T-helper 9 cell (primary cell): ENCODE measurements around the gene WNT7A.
"Not testable (repeated sequence)": the region's sequence is repeated elsewhere in the genome, so short reads cannot be mapped to it uniquely, and the experiment has no call there.

ENCODE experiments used
- DNase-seq: peaks from one replicate; pipeline ENCODE4 v3.0.0-alpha.2; 2020

WNT7A gene

DNA sequence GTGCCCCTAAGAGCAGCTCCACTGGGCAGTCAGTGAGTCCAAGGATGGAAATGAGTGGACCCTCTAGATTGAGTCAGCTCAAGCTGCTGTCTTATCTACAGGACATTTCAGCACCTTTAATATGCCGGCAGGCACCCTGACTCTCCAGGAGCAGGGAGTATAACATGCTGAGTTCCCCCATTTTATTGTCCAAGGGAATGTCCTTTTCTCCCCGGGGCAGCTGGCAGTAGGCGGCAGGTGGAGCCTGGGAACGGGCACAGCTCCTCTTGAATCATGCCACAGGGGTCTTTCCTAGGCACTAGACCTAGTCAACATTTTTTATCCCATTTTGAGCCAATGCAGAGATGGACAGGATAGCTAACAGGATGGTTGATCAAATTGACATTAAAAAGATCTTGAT lies 14.8 kb downstream of the WNT7A start:
- no peak for DNase-seq

DNA sequence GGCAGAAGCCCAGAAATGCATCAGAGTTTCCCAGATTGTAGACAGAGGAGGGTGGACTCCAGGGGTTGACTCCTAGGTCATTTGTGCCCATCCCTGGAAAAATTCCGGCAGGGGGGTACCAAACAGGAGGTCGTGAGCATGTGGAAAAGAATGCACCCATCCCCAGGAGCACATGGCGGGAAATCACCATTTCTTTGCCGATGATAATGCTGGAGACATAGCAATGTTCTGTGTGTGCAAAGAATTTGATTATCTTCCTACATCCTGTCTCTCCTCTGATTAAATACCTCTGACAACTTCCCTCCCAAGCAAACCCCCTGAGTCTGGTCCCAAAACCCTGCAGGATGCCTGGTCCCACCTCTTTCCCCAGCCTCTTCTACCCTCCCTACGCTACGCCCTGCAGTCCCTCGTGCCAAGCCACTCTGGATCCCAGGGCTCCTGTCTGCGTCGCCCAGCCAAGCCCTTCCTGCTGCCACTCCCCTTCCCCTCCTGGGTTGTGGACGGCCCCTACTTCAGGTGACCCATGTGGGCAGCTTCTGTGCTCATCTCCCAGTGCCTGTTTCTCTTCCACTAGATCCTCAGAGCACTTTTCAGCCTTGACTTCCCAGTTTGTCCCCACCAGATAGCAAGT lies 15.8 kb downstream of the WNT7A start:
- no peak for DNase-seq

DNA sequence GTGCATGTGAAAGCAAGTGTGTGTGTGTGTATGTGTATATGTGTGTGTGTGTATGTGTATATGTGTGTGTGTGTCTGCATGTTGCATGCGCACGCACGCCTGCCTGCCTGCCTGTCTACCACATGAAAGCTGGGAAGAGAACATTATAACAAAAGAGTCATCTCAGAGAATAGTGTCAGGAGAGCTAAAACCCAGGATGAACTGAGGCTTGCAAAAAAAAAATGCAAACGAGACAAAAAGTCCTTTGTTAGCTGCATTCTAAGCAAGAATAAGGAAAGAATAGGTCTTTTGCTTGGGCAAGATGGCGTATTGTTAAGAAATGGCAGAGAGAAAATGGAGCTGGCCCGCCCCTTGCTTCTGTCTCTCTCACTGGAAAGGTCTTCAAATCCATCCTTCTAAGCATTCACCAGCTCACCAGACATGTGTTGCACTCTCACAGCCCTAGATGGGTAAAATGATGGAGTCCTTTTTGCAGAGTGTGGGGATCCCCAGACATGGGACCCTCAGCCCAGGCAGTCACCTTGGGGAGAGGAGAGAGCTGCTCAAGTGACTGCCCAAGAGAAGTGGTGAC lies 16.4 kb downstream of the WNT7A start:
- no peak for DNase-seq

DNA sequence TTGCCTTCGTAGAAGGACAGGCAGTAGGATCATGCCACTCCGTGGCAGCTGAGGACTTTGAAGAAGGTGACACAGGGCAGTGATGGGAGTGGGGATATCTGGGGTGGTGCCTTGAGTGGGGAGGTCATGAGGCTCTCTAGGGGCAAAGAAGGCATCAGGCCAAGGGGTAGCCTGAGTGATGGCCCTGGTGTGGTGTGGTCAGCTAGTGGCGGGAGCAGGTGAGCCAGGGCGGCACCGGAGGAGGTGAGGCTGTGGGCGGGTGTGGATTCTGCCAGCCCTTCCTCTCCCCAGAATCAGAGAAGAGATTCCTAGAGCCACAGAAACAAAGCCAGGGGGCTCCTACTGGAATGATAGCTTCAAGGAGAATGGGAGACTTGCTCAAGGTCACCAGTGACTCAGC lies 18.4 kb downstream of the WNT7A start:
- no peak for DNase-seq

DNA sequence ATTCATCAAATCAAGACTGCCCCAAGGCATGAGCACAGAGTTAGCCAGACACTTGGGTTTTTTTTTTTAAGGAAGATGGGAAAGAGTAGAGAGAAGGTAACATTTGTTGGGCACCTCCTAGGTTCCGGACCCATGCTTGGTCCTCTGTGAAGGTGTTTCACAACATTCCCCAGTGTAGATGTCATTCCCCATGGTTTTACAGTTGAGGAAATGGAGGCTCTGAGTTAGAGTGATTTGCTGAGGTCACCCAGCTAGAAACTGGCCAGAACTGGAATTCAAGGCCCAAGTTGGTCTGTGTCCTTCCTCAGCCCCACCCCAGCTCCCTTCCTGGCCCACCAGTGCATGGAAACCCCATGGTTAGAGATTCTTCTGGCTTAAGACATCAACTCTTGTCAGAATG lies 19.9 kb downstream of the WNT7A start:
- DNase-seq, result no peak

DNA sequence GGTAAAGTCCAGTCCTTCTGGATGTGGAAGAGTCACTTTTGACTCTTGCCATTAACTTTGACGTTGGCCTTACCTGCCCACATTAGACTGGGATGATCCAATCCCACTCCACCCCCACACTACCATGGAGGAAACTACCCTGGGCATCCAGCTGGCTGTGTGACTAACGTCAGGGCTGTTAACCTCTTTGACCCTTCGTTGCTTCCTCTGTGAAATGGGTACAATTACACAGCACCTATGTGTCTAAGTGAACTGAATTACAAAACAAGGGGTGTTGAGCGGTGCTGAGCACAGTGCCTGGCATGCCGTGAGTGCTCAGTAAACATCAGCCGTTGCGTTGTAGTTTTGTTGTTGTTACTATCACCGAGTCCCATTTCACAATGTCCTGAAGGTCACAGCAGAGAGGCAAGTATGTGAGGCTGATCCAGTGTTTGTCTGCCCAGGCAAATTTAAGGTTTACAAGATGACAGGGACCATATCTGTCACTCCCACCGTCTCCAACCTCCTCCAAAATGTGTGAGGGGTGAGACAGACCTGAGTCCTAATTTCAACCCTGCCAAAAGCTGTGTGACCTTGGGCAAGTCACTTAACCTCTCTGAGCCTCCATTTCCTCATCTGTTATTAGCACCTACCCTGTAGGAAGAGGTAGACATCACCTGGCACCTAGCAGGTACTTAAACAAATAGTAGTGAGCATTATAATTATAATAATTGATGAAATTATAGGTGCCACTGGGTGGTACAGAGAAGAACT lies 20.9 kb downstream of the WNT7A start:
- DNase-seq, result no peak

DNA sequence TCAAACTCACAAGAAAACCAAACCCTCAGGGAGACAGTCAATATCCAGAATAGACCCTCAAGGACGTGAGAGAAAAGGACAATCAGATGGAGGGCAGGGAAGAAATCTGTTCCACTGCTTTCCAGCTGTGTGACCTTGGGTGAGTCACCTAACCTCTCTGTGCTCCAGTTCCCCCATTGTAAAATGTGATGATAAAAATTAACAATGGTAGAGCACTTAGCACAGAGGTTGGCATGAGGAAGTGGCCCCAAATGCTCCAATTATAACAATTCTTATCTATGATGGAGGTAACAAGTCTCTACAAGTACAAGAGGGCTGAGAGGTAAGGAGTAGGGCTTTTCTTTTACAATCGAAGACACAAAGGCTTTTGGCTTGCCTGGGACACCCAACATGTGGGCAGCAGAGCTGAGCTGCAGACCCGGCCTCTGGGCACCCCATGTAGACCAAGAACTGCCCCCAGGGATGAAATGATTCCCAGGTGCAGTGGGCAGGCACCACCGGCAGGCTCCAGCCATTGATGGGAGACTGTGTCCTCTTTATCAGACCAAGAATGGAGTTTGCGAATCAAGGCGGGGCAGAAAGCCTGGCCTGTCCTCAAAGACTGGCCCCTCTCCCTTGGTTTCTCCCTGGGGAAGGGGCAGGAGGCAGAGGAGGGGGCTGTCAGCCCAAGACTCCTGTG lies 22.0 kb downstream of the WNT7A start:
- DNase-seq, result no peak

DNA sequence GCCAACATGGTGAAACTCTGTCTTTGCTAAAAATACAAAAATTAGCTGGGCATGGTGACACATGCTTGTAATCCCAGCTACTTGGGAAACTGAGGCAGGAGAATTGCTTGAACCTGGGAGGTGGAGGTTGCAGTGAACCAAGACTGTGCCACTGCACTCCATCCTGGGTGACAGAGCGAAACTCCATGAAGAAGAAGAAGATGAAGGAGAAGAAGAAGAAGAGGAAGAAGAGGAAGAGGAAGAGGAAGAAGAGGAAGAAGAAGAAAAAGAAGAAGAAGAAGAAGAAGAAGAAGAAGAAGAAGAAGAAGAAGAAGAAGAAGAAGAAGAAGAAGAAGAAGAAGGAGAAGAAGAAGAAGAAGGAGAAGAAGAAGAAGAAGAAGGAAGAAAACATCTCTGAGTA lies 23.2 kb downstream of the WNT7A start:
- DNase-seq, result not testable (repeated sequence)

DNA sequence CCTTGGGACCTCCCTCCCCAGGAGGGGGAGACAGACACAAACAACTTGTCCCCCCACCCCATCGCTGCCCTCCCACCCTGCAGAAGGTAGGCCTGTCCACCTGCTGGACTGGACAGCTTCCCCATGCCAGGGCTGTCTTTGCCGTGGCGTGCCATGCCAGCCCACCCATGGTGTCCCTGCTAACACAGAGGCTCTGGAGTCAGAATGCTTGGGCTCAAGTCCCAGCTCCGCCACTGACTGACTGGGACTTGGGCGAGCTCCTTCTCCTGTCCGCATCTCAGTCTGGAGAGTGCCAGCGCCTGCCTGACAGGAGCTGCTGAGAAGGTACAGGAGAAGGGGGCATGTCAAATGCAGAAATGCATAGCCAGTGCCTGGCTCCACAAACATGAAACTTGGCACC lies 23.9 kb downstream of the WNT7A start:
- DNase-seq, result no peak

DNA sequence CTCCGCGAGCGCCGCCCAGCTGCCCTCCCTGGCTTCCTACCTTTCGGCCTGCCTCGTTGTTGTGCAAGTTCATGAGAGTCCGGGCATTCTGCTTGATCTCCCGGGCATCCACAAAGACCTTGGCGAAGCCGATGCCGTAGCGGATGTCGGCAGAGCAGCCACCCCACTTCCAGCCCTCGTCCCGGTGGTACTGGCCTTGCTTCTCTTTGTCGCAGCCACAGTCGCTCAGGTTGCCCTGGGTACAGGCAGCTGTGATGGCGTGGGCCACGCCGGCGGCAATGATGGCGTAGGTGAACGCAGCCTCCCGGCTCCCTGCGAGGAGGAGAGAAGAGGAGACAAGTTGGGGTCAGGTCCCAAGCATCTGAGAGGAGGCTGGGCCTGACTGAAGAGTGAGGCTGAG lies 25.4 kb downstream of the WNT7A start:
- no peak for DNase-seq

DNA sequence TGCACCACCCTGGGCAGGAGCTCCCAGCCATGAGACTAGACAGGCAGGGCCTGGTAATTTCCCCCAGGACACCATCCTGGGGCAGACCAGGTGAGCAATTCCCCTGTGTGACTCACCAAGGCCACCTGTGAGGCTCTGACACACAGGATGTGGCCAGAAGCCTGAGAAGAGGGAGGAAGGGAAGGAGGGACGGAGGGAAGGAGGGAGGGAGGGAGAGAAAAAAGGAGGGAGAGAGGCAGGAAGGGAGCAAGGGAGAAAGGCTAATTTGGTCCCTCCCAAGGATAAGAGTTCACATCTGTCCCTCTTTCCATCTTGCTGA lies 25.9 kb downstream of the WNT7A start:
- no peak for DNase-seq

DNA sequence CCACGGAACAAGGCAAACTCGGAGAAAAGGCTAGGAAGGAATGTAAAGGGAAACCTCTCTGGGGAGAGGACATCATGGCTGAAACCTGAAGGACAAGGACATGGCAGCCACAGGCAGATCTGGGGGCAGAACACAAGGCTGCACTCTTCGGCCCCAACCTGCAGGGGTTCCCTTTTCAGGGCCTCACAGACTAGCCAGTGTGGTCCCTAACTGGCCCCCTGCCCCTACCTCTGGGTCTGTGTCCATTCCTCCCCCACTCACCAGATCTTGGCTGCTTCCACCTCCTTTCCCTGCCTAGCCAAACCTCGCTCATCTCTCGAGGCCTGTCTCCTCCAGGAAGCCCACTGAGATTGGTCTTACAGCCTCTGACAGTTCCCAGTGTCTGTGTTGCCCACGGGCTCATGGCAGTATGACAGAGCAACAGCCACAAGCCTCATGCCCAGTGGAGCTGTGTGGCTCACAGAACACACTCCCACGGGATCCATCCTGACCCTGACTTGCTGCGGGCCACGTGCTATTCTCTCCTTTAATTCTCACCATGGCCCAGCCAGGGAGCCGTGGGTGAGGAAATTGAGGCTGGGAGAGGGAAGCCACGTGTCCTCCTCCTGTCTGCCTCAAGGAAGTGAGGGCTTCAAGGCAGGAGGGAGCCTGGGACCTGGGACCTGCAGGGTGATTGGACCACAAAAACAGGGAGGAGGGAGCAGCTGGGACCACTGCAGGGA lies 26.5 kb downstream of the WNT7A start:
- no peak for DNase-seq

DNA sequence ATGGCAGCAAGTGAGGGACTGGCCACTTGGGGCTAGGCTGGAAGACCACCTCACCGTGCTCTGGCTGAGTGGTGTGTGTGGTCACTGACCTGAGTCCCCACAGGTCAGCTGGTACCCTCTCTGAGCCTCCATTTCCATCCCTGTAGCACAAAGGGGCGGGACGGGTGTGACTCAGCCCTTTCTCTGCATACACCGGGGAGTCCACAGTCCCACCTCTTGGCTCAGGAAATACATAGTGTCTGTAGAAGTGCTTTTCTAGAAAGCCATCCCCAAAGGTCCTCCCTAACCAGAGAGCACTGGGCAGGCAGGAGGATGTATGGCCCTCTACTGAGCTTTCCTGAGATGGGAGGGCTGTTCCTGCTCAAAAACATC lies 27.2 kb downstream of the WNT7A start:
- DNase-seq, result no peak

DNA sequence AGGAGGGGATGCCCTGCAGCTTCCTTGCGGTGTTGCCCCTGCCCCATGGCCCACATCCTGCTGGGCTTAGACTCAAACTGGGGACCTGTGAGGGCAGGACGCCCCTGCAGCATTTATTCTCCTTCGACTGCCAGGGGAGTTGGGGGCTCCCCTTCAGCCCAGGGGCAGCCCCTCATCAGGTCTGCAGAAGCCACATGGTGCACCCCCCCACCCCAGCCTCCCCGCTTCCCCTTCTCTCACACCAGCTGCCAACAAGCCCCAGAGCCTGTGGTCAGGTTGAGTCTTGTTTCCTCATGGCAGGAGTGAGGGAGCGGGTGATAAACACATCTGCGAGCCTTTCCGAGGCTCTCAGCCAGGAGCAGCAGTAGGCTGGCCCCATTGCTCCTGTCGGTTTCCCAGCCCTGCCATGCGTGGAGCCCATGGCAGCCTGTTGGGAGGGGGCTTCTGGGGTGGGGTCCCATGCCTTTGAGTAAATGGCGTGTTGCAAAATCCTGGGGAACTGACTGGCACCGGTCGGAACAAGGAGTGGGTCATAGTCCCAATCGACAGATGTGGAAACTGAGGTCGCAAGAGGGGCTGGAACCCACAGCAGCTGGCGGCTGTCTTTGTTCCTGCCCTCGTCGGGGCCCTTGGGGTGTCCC lies 27.8 kb downstream of the WNT7A start:
- no peak for DNase-seq

DNA sequence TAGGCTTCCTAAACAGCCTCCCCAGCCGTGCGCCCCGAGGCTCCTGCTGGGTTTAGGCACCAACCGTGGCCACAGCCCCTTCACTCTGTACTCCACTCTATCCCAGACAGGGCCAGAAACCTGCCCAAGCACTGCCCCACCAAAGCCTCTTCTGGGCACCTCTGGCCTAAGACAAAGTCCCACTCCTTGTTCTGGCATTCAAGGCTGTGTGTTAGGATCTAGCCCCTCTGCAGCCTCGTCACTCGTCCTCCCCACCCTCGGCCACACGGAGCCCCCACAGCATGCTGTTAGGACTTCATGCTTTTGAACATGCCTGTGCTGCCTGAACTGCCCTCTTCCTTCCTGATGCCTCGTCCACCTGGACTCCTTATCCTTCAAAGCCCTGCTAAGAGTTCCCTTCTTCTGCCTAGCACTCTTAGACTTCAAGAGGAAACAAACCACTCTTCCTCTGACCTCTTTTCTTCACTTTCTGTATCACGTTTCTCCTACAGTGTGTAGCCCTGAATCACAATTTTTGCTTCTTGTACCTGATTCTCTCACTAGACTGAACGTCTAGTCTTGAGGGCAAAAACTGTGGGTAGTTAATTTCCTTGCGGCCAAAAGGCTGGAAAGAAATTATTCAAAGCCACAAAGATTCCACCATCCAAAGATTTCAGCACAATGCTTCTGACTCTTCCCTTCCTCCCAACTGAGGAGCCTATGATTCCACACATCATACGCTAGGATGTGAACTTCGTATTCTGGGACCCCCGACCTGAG lies 28.6 kb downstream of the WNT7A start:
- DNase-seq, result no peak

DNA sequence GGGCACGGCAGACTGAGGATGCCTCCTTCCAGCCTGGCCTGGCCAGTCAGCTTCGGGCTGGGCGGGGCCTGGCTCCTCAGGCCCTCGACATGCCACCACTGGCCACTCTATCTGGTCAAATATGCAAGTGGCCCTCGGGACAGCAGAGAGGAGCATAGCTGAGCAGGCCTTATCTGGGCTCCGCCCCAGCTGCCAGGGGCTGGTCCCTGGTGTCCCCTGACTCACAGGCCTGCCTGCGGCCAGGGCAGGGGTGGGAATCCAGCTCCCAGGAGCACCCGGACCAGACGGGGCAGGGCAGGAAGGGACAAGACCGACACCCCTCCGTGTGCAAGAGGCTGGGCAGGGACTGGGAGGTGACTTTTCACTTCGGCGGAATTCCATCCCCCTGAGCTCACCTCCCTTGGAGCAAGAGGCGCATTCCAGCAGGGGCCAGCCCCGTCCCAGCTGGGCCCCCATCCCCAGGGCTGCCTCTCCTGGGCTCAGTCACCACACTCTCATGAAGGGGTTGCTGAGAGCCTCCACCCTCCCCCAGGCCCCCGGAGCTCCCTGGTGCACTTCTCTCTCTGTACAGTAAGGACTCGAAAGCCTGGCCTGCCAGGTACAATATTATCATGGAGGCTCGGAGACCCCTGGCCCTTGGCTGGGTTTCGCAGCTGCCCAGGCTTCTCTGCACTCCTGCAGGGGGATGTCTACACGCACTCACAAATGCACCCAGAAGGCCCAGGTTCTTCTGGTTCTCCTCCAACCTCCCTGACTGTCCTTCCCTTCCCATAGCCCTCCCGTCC lies 29.5 kb downstream of the WNT7A start:
- DNase-seq, result no peak

DNA sequence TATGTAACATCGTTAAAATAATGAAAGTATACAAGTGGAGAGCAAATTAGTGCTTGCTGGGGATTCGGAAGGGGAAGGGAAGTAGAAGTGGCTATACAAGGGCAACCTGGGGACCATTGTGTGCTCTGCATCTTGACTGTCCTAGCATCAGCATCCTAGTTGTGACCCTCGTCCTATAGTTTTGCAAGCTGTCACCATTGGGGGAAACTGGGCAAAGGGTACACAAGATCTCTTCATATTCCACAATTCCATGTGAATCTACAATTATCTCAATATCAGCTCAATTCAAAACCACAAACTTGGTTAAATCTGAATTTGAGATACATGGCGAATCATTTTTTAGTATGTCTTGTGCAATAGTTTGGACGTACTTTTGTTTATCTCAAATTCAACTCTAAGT lies 30.9 kb downstream of the WNT7A start:
- no peak for DNase-seq

DNA sequence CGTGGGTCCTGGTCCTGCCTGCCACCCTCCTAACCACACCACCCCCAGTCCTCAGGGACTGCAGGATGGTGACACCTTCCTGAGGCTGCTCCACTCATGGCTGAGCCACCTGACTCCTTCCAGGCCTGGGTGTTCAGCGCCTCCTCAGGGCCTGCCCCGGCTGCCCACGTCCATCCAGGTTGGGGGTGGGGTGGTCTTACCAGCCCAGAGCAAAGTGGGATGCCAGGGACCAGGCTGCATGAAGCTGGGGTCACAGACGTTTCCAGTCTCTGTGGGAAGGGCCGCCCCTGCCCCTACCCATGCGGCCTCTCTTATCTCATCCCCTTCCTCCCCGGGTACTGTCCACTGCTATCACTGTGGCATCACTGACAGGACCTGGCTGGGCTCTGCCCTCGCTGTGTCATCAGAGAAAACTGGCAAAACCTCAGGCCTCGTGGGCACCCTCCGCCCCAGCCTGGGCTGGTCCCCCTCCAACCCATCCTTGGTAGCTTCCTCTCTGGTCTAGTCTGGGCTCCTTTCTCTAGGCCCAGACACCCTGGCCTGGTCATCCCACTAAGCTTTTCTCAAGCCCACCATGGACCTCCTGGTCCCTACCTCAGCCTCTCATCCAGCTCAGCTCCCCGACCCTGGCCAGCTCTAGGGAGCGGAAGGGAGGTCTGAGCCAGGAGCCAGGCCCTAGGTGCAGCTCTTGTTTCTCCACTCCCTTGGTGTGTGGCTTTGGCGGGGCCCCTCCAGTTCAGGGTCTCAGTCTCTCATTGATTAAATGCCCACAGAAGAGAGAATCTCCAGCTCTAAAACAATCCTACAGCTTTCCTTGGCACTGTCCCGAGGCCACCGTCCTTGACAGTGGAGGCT lies 32.9 kb downstream of the WNT7A start:
- no peak for DNase-seq

DNA sequence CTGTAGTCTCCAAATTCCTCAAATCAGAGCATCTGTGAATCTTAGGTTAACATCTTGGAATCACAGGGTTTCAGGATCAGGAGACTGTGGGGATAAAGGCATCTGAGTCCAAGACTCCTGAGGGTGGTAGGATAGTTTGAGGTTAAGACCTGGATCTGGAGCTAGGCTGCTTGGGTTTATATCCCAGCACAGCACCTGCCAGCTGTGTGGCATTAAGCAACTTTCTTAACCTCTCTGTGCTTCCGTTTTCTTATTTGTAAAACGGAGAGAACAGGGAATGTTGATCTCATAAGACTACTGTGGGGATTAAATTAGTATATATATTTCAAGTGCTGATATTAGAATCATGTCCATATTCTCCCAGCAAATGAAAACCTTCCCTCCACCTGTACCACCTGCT lies 33.6 kb downstream of the WNT7A start:
- DNase-seq, result no peak

DNA sequence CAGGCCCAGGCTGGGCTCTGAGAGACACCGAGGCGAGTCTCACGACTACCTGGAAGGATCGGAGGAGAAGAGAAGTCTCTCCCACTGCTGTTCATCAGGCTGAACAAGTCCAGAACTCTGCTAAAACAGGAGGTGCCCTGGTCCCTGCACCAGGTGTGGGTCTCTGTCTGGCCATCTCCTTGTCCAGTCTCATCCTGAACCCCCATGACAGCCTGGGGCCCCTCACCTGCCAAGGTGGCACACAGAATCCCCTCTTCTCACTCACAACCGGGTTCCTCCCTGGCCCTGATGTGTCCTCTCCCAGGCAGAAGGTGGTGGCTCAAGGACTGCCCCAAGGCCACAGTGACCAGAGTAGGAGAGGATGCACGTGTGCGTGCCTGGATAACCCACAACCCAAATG lies 34.1 kb downstream of the WNT7A start:
- no peak for DNase-seq
